Caco-2 (cell line): Measurements from ENCODE around the gene GAB2. TPM values are rescaled to one million over a fixed set of nuclear protein-coding genes. Genes with fewer than 3 reads are reported as not detected.

Source experiments
- BruUV-seq: library from RNA; stranded (reverse); fragments of 400-500 nt; replicated peaks from 2 replicates; lab custom pipeline; 2021; lab: Mats Ljungman, UMichigan
- CTCF ChIA-PET: fragments of 300-600 bp; sonication (Branson Sonifier 250); formaldehyde crosslinking; loops from one replicate; lab custom pipeline; 2022; ENCODE audit warnings: antibody characterized with exemption; lab: Charles Lee
- POLR2A ChIA-PET: fragments of 300-600 bp; sonication (Branson Sonifier 250); formaldehyde crosslinking; loops from one replicate; lab custom pipeline; 2022; ENCODE audit warnings: antibody characterized with exemption; lab: Charles Lee
- DNase-seq, 2 experiments: peaks; one replicate each; pipeline versions ENCODE4 v3.0.0 to v3.0.0-alpha.2; 2020 to 2022
- H3K27me3 ChIP-seq: replicated peaks from 2 replicates; pipeline ENCODE4 v1.6.0; 2011; ENCODE audit warnings: low read length; ENCODE audit not compliant: control insufficient read depth, insufficient read depth
- H3K36me3 ChIP-seq: 2 replicates; pipeline ENCODE4 v1.5.1; 2011; ENCODE audit warnings: low read length; ENCODE audit not compliant: control insufficient read depth, insufficient read depth
- H3K4me1 ChIP-seq: fragments of 250-450 bp; sonication (Bioruptor Pico); 2 replicates; pipeline ENCODE4 v1.5.1; 2020; ENCODE audit warnings: mild to moderate bottlenecking
- H3K4me3 ChIP-seq: 2 replicates; pipeline ENCODE4 v1.5.1; 2011; ENCODE audit warnings: low read depth, mild to moderate bottlenecking, control low read depth, low read length
- H3K9me3 ChIP-seq: fragments of 250-450 bp; sonication (Bioruptor Pico); 2 replicates; pipeline ENCODE4 v1.5.1; 2020; ENCODE audit warnings: mild to moderate bottlenecking, moderate library complexity
- H3K27ac Mint-ChIP-seq: one replicate; pipeline ENCODE4 v1.8.0; 2022; ENCODE audit warnings: mixed read lengths; ENCODE audit not compliant: unreplicated experiment
- H3K27me3 Mint-ChIP-seq: one replicate; pipeline ENCODE4 v1.8.0; 2022; ENCODE audit warnings: mixed read lengths; ENCODE audit not compliant: insufficient read depth, unreplicated experiment
- H3K36me3 Mint-ChIP-seq: one replicate; pipeline ENCODE4 v1.8.0; 2022; ENCODE audit warnings: mild to moderate bottlenecking, mixed read lengths; ENCODE audit not compliant: insufficient read depth, unreplicated experiment
- H3K4me1 Mint-ChIP-seq: one replicate; pipeline ENCODE4 v1.8.0; 2022; ENCODE audit warnings: low read depth, mixed read lengths; ENCODE audit not compliant: unreplicated experiment
- H3K4me3 Mint-ChIP-seq: one replicate; pipeline ENCODE4 v1.8.0; 2022; ENCODE audit warnings: mild to moderate bottlenecking, moderate library complexity, mixed read lengths; ENCODE audit not compliant: unreplicated experiment
- H3K9me3 Mint-ChIP-seq: one replicate; pipeline ENCODE4 v1.8.0; 2022; ENCODE audit warnings: mixed read lengths; ENCODE audit not compliant: unreplicated experiment
- intact Hi-C: fragments of 100-400 bp; cut with micrococcal nuclease; formaldehyde crosslinking; loops from one replicate; pipeline ENCODE4 v1.10.0; 2022; ENCODE audit not compliant: unreplicated experiment
- total RNA-seq: library from RNA; stranded (reverse); gene quantifications from 2 replicates; pipeline ENCODE4 v1.2.3, GENCODE V29; 2022
- TF ChIP-seq, protein P1 (sequence below), 2 experiments: fragments of 200-600 bp in 1 of 2; IDR thresholded peaks; 1 replicate in 1 of 2; 2 replicates in 1 of 2; pipeline versions ENCODE4 v1.5.1 to v1.8.0; 2011 to 2022; ENCODE audit warnings: antibody characterized with exemption in 1 of 2, control low read depth in 1 of 2, inconsistent platforms in 1 of 2, low read depth in 1 of 2, low read length in 1 of 2, mild to moderate bottlenecking in 1 of 2, moderate library complexity in 1 of 2; ENCODE audit not compliant: insufficient read depth in 1 of 2, severe bottlenecking in 1 of 2, unreplicated experiment in 1 of 2

The GAB2 gene
- total RNA-seq, 1 experiment from 2014 or later = 67.3 TPM

DNA sequence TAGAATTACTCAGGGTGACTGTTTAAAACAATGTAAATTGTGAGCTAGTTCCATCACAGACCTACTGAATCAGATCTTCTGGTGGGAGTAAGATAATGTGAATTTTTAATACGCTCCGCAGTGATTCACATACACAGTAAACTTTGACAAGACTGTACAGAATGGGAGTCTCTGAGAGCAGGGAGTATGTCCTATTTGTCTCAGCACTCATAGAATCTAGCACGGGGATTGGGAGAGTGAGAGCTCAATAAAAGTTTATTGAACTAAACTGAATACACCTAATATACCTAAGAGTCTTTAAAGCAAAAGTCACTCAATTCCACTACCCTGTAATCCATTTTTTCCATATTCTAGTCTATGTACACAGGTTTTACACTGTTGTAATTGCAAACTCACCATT is 11.2 kb upstream of the GAB2 start:
- no peak for DNase-seq
- Histone ChIP-seq H3K4me1 (peaks cover 22% of the 10 kb centered on the region), H3K9me3 (no peaks in the 10 kb centered on the region), H3K36me3 (no peaks in the 10 kb centered on the region), H3K4me3 (no peak overlapping the region), H3K27me3 (no peaks in the 10 kb centered on the region)
- ChIA-PET CTCF (interaction anchor here (2.0 kb wide), 1 partner anchor 136 kb away, joined by 8 read pairs; no protein-coding TSS in a partner anchor), POLR2A (interaction anchor here (0.7 kb wide), 1 partner anchor 68 kb away, joined by 5 read pairs; no protein-coding TSS in a partner anchor)
- BruUV-seq = no TSS peak
- H3K36me3 Mint-ChIP-seq = no peaks in the 10 kb centered on the region
- no peak overlapping the region for H3K27ac Mint-ChIP-seq
- TF ChIP-seq, protein P1, sequence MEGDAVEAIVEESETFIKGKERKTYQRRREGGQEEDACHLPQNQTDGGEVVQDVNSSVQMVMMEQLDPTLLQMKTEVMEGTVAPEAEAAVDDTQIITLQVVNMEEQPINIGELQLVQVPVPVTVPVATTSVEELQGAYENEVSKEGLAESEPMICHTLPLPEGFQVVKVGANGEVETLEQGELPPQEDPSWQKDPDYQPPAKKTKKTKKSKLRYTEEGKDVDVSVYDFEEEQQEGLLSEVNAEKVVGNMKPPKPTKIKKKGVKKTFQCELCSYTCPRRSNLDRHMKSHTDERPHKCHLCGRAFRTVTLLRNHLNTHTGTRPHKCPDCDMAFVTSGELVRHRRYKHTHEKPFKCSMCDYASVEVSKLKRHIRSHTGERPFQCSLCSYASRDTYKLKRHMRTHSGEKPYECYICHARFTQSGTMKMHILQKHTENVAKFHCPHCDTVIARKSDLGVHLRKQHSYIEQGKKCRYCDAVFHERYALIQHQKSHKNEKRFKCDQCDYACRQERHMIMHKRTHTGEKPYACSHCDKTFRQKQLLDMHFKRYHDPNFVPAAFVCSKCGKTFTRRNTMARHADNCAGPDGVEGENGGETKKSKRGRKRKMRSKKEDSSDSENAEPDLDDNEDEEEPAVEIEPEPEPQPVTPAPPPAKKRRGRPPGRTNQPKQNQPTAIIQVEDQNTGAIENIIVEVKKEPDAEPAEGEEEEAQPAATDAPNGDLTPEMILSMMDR (IDR thresholded peaks at IDR 0.05; ENCODE audit: insufficient read depth in 1 of 2, low read depth in 1 of 2, low read length in 1 of 2, severe bottlenecking in 1 of 2, unreplicated experiment in 1 of 2) = no peak
- intact Hi-C loops = loop anchor here (2.0 kb wide), 1 partner anchor 44 kb away; no protein-coding TSS in a partner anchor
- peaks cover 38% of the 10 kb centered on the region for H3K4me1 Mint-ChIP-seq
- H3K4me3 Mint-ChIP-seq = no peak overlapping the region
- no peaks in the 10 kb centered on the region for H3K27me3 Mint-ChIP-seq
- no peaks in the 10 kb centered on the region for H3K9me3 Mint-ChIP-seq

DNA sequence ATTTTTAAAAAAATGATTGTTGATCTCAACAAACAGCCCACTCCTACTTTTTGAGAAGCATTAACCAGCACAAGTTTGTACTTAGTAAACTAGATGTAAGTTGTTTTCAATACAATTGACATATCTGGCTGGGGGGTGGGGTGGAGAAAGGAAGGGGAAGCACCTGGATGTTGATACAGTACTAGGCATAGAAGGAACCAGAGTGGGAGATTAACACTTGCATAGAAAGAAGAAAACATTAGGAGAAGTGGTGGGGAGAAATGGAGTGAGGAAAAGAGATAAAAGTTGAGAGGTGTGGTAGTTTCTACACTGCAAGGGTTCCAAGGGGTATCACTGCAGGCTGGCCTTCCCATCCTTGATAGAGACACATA is 10.6 kb upstream of the GAB2 start:
- Mint-ChIP-seq H3K27me3 (no peaks in the 10 kb centered on the region), H3K27ac (no peak overlapping the region), H3K9me3 (no peaks in the 10 kb centered on the region), H3K36me3 (no peaks in the 10 kb centered on the region), H3K4me1 (peaks cover 38% of the 10 kb centered on the region), H3K4me3 (no peak overlapping the region)
- no peak for DNase-seq
- intact Hi-C loops = loop anchor here (2.0 kb wide), 1 partner anchor 45 kb away; no protein-coding TSS in a partner anchor
- CTCF ChIA-PET = interaction anchor here (2.0 kb wide), 1 partner anchor 136 kb away, joined by 8 read pairs; no protein-coding TSS in a partner anchor
- Histone ChIP-seq H3K27me3 (no peaks in the 10 kb centered on the region), H3K9me3 (no peaks in the 10 kb centered on the region), H3K36me3 (no peaks in the 10 kb centered on the region), H3K4me1 (peaks cover 19% of the 10 kb centered on the region), H3K4me3 (no peak overlapping the region)
- BruUV-seq = no TSS peak
- POLR2A ChIA-PET = interaction anchor here (0.5 kb wide), 1 partner anchor 136 kb away, joined by 3 read pairs; no protein-coding TSS in a partner anchor
- TF ChIP-seq, protein P1 (IDR thresholded peaks at IDR 0.05; ENCODE audit: insufficient read depth in 1 of 2, low read depth in 1 of 2, low read length in 1 of 2, severe bottlenecking in 1 of 2, unreplicated experiment in 1 of 2) = no peak

DNA sequence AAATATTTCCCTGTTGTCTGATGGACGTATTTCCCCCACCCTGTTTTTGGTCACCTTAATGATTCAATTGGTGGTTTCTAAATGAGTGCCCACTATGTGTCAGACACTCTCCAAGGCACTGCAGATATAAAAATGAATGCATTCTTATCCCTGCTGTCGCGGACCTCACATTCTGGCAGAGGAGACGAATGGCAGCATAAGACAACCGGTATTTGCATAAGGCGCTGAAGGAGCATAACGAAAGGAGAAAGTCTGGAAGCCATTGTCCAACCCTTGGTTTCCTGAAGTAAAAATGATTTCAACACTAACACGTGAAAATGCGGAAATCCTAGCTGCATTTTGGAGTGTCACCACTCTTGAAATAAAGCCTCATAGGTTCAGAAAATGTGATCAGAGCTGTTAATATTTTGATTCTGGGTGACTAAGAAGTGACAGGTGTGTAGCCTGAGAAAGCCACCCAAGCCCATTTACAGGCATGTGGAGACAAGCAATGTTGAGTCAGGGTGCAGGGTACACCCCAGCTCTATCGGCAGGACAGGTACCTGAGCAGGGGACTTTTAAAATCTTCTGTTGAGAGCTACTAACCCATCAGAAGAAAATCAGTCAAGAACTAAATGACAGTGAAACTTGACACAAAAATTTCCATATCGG is 10.1 kb upstream of the GAB2 start:
- Histone ChIP-seq H3K9me3 (no peaks in the 10 kb centered on the region), H3K27me3 (no peaks in the 10 kb centered on the region), H3K36me3 (no peaks in the 10 kb centered on the region), H3K4me1 (peaks cover 14% of the 10 kb centered on the region), H3K4me3 (no peak overlapping the region)
- Mint-ChIP-seq H3K4me3 (no peak overlapping the region), H3K27me3 (no peaks in the 10 kb centered on the region), H3K9me3 (no peaks in the 10 kb centered on the region), H3K4me1 (peaks cover 33% of the 10 kb centered on the region), H3K36me3 (no peaks in the 10 kb centered on the region), H3K27ac (no peak overlapping the region)
- intact Hi-C loops = loop anchor here (2.0 kb wide), 1 partner anchor 45 kb away; no protein-coding TSS in a partner anchor
- ChIA-PET CTCF (no interaction called here), POLR2A (interaction anchor here (0.5 kb wide), 1 partner anchor 137 kb away, joined by 3 read pairs; no protein-coding TSS in a partner anchor)
- DNase-seq = no peak
- TF ChIP-seq, protein P1 (IDR thresholded peaks at IDR 0.05; ENCODE audit: insufficient read depth in 1 of 2, low read depth in 1 of 2, low read length in 1 of 2, severe bottlenecking in 1 of 2, unreplicated experiment in 1 of 2) = no peak
- BruUV-seq = no TSS peak
